ENCODE measurements around the gene UBE2G2.

The UBE2G2 gene

DNA sequence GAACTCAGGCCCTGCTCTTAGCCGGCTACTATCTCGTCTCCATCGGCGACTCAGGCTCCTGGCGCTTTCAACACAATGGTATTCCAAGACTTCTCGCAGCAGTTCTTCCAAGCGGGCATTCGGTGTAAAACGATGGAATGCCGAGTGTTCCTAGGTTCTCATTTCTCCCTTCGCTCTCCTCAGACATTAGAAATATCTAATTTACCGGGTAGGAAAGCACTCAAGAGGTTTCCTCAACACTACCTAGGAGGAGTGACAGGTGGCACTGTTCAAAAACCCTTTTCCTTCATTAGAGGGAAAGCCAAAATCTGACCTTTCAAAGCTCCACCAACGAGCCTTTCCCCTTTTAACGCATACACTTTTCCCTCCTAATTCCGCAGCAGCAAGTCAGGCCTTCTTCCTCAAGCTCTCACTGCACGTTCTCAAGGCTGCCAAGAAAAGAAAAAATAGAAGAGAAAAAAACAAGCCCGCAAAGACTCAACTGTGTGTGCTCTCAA, 601 bp downstream of the UBE2G2 start:
- H3K27me3 ChIP-seq (ENCODE audit: insufficient read depth, poor library complexity, severe bottlenecking): no peaks in the 10 kb centered on the region
- peak in 1 of 2 experiments; percentile 34 for DNase-seq (ENCODE audit: low read depth in 1 of 2, low spot score in 1 of 2)
- TF ChIP-seq REST (IDR thresholded peaks at IDR 0.05; ENCODE audit: insufficient replicate concordance, low read depth) (no peak), CTCF (IDR thresholded peaks at IDR 0.05; ENCODE audit: insufficient read depth, low read length) (no peak), GABPA (IDR thresholded peaks at IDR 0.05; ENCODE audit: low read depth) (no peak), POLR2AphosphoS5 (IDR thresholded peaks at IDR 0.05; ENCODE audit: low read depth) (no peak), SPI1 (IDR thresholded peaks at IDR 0.05; ENCODE audit: borderline replicate concordance, low read depth) (no peak)
- peak overlapping the region; percentile 69 for H3K4me3 ChIP-seq (replicated peaks; ENCODE audit: insufficient read depth, low read length)
- peak overlapping the region; percentile 92 for H3K27ac ChIP-seq (replicated peaks)

DNA sequence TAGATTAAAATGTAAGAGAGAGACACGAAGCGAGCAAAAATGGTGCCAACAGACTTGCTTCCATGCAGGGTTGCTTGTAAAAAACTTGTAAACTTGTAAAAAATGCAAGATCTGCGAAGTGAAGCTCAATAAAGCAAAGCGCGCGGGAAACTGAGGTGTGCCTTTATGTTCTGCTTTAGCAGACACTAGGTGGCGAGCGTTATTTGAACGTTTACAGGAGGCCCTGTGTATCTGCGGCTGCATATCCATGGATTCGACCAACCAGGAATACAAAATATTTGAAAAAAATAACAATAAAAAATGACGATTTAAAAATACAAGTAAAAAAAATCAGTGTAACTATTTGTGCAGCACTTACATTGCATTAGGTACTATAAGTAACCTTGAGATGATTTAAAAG, 1.5 kb downstream of the UBE2G2 start:
- peak overlapping the region; percentile 92 for H3K27ac ChIP-seq (replicated peaks)
- TF ChIP-seq CTCF (IDR thresholded peaks at IDR 0.05; ENCODE audit: insufficient read depth, low read length) (peak; percentile 52), REST (IDR thresholded peaks at IDR 0.05; ENCODE audit: insufficient replicate concordance, low read depth) (no peak), GABPA (IDR thresholded peaks at IDR 0.05; ENCODE audit: low read depth) (no peak)
- peak in 1 of 2 experiments; percentile 69 for DNase-seq (ENCODE audit: low read depth in 1 of 2, low spot score in 1 of 2)
- peak overlapping the region; percentile 69 for H3K4me3 ChIP-seq (replicated peaks; ENCODE audit: insufficient read depth, low read length)
- H3K27me3 ChIP-seq (ENCODE audit: insufficient read depth, poor library complexity, severe bottlenecking): no peaks in the 10 kb centered on the region

DNA sequence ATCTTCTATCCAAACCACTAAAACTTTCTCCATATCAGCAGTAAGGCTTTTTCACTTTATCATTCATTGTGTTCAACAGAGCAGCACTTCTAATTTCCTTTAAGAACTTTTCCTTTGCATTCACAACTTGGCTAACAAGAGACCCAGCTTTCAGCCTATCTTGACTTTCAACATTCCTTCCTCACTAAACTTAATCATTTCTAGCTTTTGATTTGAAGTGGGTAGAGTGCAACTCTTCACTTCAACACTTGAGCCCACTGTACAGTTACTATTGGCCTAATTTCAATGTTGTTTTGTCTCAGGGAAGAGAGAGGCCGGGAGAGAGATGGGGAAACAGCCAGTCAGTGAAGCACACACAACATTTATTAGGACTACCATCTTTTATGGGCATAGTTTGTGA, 2.0 kb downstream of the UBE2G2 start:
- Histone ChIP-seq H3K4me3 (replicated peaks; ENCODE audit: insufficient read depth, low read length) (no peak overlapping the region), H3K27ac (replicated peaks) (no peak overlapping the region), H3K27me3 (ENCODE audit: insufficient read depth, poor library complexity, severe bottlenecking) (no peaks in the 10 kb centered on the region)
- no peak for TF ChIP-seq SPI1 (IDR thresholded peaks at IDR 0.05; ENCODE audit: borderline replicate concordance, low read depth)
- TF ChIP-seq POLR2AphosphoS5 (IDR thresholded peaks at IDR 0.05; ENCODE audit: low read depth): no peak
- no peak for TF ChIP-seq REST (IDR thresholded peaks at IDR 0.05; ENCODE audit: insufficient replicate concordance, low read depth)
- DNase-seq (ENCODE audit: low read depth in 1 of 2, low spot score in 1 of 2): no peak
